HG03045 (cell line): ENCODE measurements around the gene DCANP1.

Source experiments
- ATAC-seq: cut with Tn5 transposase; IDR thresholded peaks from one replicate; pipeline ENCODE4 v1.9.1; 2021; ENCODE audit warnings: mild to moderate bottlenecking, moderate library complexity; ENCODE audit not compliant: unreplicated experiment

The DCANP1 gene

DNA sequence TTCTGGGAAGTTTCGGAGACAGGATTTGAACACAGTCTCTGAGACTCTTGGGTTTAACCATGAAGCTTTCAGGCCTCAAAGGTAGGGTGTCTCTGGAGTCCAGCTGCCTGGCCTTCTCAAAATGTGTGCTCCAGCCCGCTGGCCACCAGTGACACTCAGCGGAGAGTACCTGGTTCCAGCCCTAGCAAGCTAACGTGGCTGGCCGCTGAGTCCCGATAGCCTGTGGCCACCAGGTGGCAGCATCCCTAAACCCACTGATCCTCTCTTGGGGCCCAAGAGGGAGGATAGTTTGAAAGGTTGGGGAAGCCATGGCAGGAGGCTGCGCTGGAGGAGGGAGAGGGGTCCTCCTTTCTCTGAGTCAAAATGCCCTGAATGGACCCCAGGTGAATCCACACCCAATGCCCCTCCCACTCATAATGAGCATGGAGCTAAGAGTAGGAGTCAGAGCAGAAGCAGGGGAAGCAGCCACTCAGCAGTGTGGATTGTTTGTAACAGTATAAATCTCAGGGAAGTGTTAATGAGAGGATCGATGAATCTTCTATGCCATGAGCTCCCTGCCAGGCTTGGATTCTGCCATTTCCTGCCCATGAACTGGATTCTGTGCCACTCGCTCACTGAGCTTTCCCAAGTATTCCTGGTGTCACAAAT, 10.4 kb upstream of the DCANP1 start:
- ATAC-seq = peak; percentile 47

DNA sequence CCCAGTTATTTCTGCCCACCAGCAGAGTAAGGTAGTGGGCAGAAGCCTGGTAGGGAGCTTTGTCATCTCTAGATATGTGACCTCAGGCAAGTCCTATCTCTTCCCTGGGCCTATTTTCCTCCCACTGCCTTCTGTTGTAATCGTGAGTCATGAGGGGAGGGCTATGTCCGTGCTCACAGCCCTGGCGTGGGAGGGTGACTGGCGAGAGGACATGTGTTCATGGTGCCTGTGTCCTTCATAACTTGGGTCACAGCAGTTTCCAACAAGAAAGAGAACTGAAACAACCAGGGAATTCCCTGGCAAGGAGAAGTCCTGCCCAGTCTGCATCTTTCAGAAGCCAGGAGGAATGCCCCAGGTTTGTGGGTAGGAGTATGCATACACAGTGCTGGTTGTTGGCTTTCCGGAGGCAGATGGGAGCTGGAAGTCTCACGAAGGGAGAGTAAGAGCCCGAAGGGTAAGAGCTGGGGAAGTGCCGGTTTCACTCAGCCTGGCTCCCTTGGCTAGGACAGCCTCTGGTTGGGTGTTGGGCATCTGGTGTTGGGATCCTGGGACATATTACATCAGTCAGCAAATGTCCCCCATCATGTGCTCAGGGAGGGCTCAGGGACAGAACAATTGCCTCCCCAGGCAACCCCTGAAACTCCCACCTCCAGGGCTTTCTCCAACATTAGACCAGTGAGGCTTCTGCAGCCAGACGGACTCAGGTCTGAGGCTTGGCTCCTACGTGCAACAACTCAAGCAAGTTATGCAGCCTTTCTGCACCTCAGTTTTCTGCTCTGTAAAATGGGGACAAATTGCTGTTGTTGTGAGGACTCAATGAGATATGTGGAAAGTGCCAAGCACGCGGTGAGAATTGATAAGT, 9.3 kb upstream of the DCANP1 start:
- ATAC-seq = peak; percentile 86

GRCh38 chr5:135455876-135456237, 8.7 kb upstream of the DCANP1 start:
- no peak for ATAC-seq

GRCh38 chr5:135454946-135455345, 7.8 kb upstream of the DCANP1 start:
- no peak for ATAC-seq

GRCh38 chr5:135453613-135454012, 6.5 kb upstream of the DCANP1 start:
- ATAC-seq = no peak

DNA sequence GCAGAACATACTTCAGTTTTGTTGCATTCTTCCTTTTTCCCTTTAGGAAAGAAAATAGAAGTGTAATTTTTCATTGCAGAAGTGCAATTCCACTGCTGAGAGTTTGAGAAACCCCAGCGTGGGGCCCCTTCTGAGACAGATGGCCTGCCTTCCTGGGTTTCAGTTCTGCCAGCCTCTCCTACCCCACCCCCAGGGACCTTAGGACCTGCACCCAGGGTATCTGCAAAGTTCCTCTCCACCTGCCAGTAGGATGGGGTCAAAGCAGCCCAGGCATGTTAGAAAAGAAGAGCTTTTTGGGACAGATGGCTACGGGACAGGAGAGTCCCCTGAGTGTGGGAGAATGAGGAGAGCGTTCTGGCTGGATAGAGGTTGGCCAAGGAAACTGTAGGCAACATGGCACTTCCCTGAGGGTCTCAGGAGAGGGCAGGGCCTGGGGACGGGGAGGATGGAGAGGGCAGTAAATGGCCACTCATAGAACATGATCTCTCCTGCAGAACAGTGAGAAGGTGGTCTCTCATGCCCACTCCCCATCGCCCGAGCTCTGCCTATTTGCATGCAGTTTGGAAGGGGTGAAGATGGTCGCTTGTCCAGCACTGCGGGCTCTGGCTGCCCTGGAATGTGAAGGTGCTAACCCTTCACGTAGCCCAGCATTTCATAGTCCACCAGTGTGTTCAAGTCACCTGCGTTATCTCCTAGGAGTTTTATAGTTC, 5.3 kb upstream of the DCANP1 start, which contains the start of gene TIFAB:
Gene TIFAB (minus strand): TSS at position 31 of the 710 bp plus-strand sequence. CDS start 2,412 bp downstream, outside the sequence.
- ATAC-seq = no peak

- no peak for ATAC-seq
Measured at GRCh38 chr5:135451581-135452320, 4.6 kb upstream of the DCANP1 start.

DNA sequence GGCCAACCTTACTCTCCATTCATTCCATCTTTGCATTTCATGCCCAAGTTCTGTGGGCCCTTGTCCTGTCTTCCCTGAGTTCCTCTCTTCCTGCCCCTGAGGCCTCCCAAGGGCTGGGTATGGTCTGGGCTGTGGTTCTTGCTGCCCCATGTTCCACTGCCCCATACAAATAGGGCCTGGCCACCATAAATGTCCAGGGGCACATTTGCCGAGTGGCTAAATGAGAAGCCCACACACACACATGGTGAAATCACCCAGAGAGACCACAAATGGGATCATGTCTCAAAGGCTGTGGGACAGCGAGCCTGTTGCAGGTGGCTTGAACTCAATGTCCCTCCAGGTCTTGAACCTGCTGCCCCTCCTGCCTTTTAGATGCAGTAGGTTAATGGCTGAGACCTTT, 3.8 kb upstream of the DCANP1 start:
- ATAC-seq = no peak

GRCh38 chr5:135450336-135450735, 3.2 kb upstream of the DCANP1 start:
- ATAC-seq = no peak

DNA sequence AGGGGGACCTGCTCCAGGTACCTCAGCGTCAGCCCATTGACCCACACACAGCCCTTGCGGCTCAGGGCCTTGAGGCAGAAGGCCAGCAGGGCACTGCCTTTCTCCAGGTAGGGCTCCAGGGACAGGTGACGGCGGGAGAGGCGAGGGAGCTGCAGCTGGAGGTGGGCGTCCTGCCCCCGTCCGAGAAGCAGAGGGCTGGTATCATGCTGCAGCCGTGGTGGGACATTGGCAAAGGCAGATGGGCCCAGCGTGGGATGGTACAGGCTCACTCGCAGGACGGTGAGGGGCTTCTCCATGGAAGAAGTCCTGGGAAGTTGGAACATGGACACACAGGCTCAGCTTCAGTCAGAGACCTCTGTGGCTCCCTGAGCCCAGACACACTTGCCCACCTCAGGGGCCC, 2.5 kb upstream of the DCANP1 start:
- no peak for ATAC-seq

DNA sequence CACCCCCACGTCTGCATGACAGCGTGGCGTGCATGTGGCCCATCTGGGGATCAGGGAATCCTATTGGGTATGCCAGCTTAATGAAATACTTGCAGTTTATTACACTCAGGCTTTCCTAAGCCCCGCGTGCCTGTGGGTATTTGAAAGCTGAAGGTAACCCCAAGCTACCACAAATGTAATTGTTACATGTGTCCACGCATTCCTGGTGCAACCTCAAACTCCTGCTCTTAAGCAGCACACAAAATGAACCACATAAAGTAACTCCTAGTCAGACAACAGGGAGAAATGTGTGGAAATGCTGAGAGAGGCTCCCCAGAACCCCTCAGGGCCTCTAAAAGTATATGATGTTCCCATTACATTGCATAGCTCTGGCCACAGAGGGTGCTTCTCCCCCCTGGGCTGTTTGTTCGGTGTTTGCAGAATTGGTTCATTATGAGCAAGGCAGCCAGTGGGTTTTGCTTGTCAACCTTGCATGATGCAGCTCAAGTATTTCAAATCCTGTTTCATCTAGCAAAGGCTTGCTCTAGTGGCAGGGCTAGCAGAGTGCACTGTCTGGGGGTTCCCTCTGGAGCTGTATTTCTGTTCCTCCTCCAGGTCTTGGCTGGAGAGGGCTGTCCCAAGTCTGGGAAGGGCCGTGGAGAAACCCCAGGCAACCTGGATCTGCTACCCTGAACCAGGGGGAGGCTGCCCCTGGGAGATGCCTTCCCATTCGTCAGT, 1.8 kb upstream of the DCANP1 start:
- no peak for ATAC-seq

DNA sequence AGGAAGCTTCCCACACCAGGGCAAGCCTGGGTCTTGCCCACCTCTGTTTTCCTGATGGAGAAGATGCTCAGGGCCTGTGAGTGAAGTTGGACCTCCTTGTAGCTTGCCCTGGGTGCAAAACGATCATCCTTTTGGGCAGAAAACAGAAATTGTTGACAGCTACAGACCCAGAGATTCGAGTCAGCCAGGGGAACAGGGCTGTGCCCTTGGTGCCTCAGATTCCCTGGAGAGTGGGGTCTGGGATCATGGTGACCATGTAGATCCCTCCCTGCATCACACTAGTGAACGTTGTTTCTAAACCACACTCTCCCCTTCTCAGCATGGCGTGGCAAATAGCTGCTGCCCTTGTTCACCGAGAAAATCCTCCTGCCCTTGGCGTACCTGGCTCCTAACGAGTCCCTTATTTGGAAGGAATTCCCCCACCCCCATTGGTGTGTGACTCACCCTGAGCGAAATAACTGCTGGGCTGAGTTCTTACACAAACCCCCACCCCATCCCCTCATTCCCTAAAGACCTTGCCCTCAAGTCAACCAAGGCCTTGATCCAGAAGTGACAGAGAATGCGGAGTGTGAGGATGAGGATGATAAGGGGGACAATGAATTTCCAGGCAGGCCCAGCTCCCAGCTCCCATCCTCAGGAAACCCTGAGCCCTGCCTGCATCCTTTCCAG, 1.1 kb upstream of the DCANP1 start:
- no peak for ATAC-seq

DNA sequence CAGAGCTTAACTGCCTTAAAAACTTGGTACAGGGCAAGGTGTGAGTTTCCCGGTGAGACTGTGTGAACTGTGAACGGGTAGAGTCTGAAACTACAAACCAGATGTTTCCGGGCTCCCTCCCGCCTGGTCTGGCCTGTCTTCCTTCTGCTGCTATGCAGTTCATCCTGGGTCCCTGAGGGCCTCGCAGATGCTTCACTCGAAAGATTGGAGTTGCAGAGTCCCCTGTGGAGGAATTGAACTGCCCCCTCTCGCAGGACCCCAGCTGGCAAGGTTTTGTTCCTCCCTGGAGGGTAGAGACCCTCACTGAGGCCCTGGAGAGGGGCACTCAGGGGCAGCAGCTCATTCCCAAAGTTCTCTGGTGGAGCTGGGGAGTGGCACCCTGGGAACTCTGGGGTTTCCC, 533 bp downstream of the DCANP1 start:
- ATAC-seq = no peak

GRCh38 chr5:135446206-135446605, 942 bp downstream of the DCANP1 start:
- no peak for ATAC-seq

- ATAC-seq = no peak
Measured at GRCh38 chr5:135445306-135445985, 1.7 kb downstream of the DCANP1 start.

- ATAC-seq = no peak
Measured at GRCh38 chr5:135444881-135445280, 2.3 kb downstream of the DCANP1 start.

GRCh38 chr5:135444360-135444759, 2.8 kb downstream of the DCANP1 start:
- ATAC-seq = no peak

- no peak for ATAC-seq
Measured at GRCh38 chr5:135443161-135443960, 3.8 kb downstream of the DCANP1 start.
